ENCODE results near the gene RIMS1.

- TF ChIP-seq CTCF (IDR thresholded peaks at IDR 0.05), result no peak
- TF ChIP-seq POLR2A (IDR thresholded peaks at IDR 0.05), result no peak
These were observed 21.9 kb downstream of the RIMS1 start for GRCh38 chr6:71908162-71908765.

All from adrenal gland (tissue), 5 donors.